Gastrocnemius medialis (tissue), 4 donors: ENCODE results near the gene PLEKHA1. TPM values are rescaled to one million over a fixed set of nuclear protein-coding genes. Genes with fewer than 3 reads are reported as not detected.
A peak's percentile ranks its signal among the peaks of the same experiment; 100 is the strongest.

ENCODE experiments used
- ATAC-seq, 2 donors: fragments of 150-250 bp; one replicate each; pipeline ENCODE4 v1.9.1; 2016
- DNase-seq, 2 donors: peaks; one replicate each; pipeline ENCODE4 v3.0.0-alpha.2; 2019
- H3K27ac ChIP-seq, 4 donors: fragments of 200-600 bp; sonication (generic); 1 replicate in 1 of 4; 2 replicates in 3 of 4; pipeline ENCODE4 v1.5.1; 2016 to 2018; ENCODE audit warnings: mild to moderate bottlenecking in 2 of 4, moderate library complexity in 1 of 4
- H3K27me3 ChIP-seq, 3 donors: fragments of 200-600 bp; sonication (generic) in 2 of 3; 1 replicate in 1 of 3; 2 replicates in 2 of 3; pipeline versions ENCODE4 v1.5.1 to v1.6.0; 2016 to 2019; ENCODE audit warnings: mild to moderate bottlenecking in 1 of 3, moderate library complexity in 1 of 3
- H3K36me3 ChIP-seq, 2 donors: fragments of 200-600 bp; sonication (generic) in 1 of 2; one replicate each; pipeline ENCODE4 v1.5.1; 2017 to 2018
- H3K4me1 ChIP-seq, 2 donors: fragments of 200-600 bp; sonication (generic) in 1 of 2; one replicate each; pipeline ENCODE4 v1.5.1; 2016 to 2017; ENCODE audit warnings: mild to moderate bottlenecking in 2 of 2
- H3K4me3 ChIP-seq, 4 donors: fragments of 200-600 bp; sonication (generic) in 3 of 4; 1 replicate in 1 of 4; 2 replicates in 3 of 4; pipeline ENCODE4 v1.5.1; 2016 to 2019; ENCODE audit warnings: mild to moderate bottlenecking in 2 of 4
- H3K9me3 ChIP-seq, 3 donors: fragments of 200-600 bp; sonication (generic) in 2 of 3; 1 replicate in 1 of 3; 2 replicates in 2 of 3; pipeline ENCODE4 v1.5.1; 2016 to 2019
- POLR2A ChIP-seq, 2 donors: fragments of 450-650 bp; IDR thresholded peaks; one replicate each; pipeline ENCODE4 v1.6.1; 2017; ENCODE audit warnings: antibody characterized with exemption in 2 of 2, mild to moderate bottlenecking in 2 of 2, moderate library complexity in 2 of 2
- in situ Hi-C, 4 donors: fragments of 200-750 bp; cut with MboI; loops; one replicate each; pipeline versions ENCODE4 v1.15.0 to v1.8.0; 2017; ENCODE audit warnings: low sequenced_read_pairs in 4 of 4
- intact Hi-C: fragments of 100-400 bp; cut with DNase I; formaldehyde crosslinking; loops from one replicate; pipeline ENCODE4 v1.15.1; 2023; ENCODE audit warnings: low total_unique reads
- total RNA-seq, 4 donors: library from RNA; depleted of rRNA; stranded (reverse); fragments of >200 nt; gene quantifications; one replicate each; pipeline versions ENCODE4 v1.1.0 to v1.2.3, GENCODE V29; 2016
- TF ChIP-seq, protein P1 (sequence below), 5 experiments: fragments of 450-650 bp in 3 of 5; fragments of 200-600 bp in 2 of 5; sonication (generic) in 2 of 5; IDR thresholded peaks in 4 of 5; conservative IDR thresholded peaks in 1 of 5; 1 replicate in 4 of 5; 2 replicates in 1 of 5; pipeline ENCODE4 v1.5.1; 2016 to 2019; ENCODE audit warnings: antibody characterized with exemption in 5 of 5, mild to moderate bottlenecking in 3 of 5, moderate library complexity in 3 of 5

Gene PLEKHA1
- 10 to 100 TPM; 33.7 to 54.0 (median 37.8) TPM for total RNA-seq

GRCh38 chr10:122374237-122374858 is at the start of gene PLEKHA1:
Gene PLEKHA1, plus strand, starts transcription at chr10:122374708. Its CDS starts 18,493 bp downstream, at chr10:122393201.
- ATAC-seq (peak; percentile 90 to 92), DNase-seq (peak; percentile 91 to 94)
- Histone ChIP-seq H3K27me3 (no peaks in the 10 kb centered on the region), H3K36me3 (no peaks in the 10 kb centered on the region), H3K27ac (peak within 1 kb of the TSS; percentile 82 to 99 (median 92)), H3K9me3 (no peaks in the 10 kb centered on the region), H3K4me1 (peaks cover 31 to 37% of the 10 kb centered on the region in 2 donors), H3K4me3 (peak within 1 kb of the TSS; percentile 64 to 96 (median 70))
- intact Hi-C loops (loop anchor here (2.0 to 10.0 kb wide), 2 partner anchors 230 to 780 kb away; partner anchors contain the start of gene BUB3), in situ Hi-C loops (no loop called here)
- peak; percentile 95 to 96 for TF ChIP-seq POLR2A (IDR thresholded peaks at IDR 0.05)
- TF ChIP-seq, protein P1, sequence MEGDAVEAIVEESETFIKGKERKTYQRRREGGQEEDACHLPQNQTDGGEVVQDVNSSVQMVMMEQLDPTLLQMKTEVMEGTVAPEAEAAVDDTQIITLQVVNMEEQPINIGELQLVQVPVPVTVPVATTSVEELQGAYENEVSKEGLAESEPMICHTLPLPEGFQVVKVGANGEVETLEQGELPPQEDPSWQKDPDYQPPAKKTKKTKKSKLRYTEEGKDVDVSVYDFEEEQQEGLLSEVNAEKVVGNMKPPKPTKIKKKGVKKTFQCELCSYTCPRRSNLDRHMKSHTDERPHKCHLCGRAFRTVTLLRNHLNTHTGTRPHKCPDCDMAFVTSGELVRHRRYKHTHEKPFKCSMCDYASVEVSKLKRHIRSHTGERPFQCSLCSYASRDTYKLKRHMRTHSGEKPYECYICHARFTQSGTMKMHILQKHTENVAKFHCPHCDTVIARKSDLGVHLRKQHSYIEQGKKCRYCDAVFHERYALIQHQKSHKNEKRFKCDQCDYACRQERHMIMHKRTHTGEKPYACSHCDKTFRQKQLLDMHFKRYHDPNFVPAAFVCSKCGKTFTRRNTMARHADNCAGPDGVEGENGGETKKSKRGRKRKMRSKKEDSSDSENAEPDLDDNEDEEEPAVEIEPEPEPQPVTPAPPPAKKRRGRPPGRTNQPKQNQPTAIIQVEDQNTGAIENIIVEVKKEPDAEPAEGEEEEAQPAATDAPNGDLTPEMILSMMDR (IDR thresholded peaks at IDR 0.05 in 4 of 5, conservative IDR thresholded peaks at IDR 0.05 in 1 of 5), result no peak

DNA sequence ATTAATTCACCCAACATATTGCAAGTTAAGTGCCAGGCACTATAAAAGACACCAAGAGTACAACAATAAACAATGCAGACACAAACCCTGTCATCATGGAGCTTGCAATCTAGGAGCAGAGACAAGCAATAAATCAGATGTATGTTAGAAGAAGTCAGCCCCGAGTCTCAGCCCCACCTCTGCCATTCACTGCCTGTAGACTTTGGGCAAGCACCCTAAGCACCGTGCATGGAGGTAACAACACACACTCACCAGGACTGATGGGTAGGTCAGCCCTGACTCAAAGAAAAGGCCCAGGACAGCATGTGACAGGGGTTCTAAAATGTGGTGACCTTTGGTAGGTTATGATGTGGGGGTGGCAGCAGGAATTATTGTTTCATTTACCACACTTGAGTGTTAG is 49.3 kb upstream of the PLEKHA1 start:
- no peak overlapping the region for H3K27ac ChIP-seq
- peaks cover 0 to 2% (median 0%) of the 10 kb centered on the region in 3 donors for H3K9me3 ChIP-seq
- in situ Hi-C loops, result no loop called here
- no peak for DNase-seq
- TF ChIP-seq, protein P1 (IDR thresholded peaks at IDR 0.05 in 4 of 5, conservative IDR thresholded peaks at IDR 0.05 in 1 of 5), result no peak
- no peak for TF ChIP-seq POLR2A (IDR thresholded peaks at IDR 0.05)
- no peaks in the 10 kb centered on the region for H3K27me3 ChIP-seq
- H3K36me3 ChIP-seq, result no peaks in the 10 kb centered on the region
- intact Hi-C loops, result no loop called here
- no peak overlapping the region for H3K4me3 ChIP-seq
- ATAC-seq, result no peak
- no peaks in the 10 kb centered on the region for H3K4me1 ChIP-seq

GRCh38 chr10:122326385-122326784 is 48.1 kb upstream of the PLEKHA1 start:
- TF ChIP-seq, protein P1 (IDR thresholded peaks at IDR 0.05 in 4 of 5, conservative IDR thresholded peaks at IDR 0.05 in 1 of 5), result no peak
- no peak for TF ChIP-seq POLR2A (IDR thresholded peaks at IDR 0.05)
- Histone ChIP-seq H3K4me1 (no peaks in the 10 kb centered on the region), H3K27ac (no peak overlapping the region), H3K9me3 (no peaks in the 10 kb centered on the region), H3K27me3 (no peaks in the 10 kb centered on the region), H3K36me3 (no peaks in the 10 kb centered on the region), H3K4me3 (no peak overlapping the region)
- DNase-seq (no peak), ATAC-seq (no peak)
- in situ Hi-C loops, result no loop called here
- intact Hi-C loops, result no loop called here

- Histone ChIP-seq H3K27ac (no peak overlapping the region), H3K4me3 (no peak overlapping the region), H3K36me3 (no peaks in the 10 kb centered on the region), H3K4me1 (no peaks in the 10 kb centered on the region), H3K27me3 (no peaks in the 10 kb centered on the region), H3K9me3 (no peaks in the 10 kb centered on the region)
- TF ChIP-seq, protein P1 (IDR thresholded peaks at IDR 0.05 in 4 of 5, conservative IDR thresholded peaks at IDR 0.05 in 1 of 5), result no peak
- TF ChIP-seq POLR2A (IDR thresholded peaks at IDR 0.05), result no peak
- ATAC-seq (no peak), DNase-seq (no peak)
- in situ Hi-C loops, result no loop called here
- intact Hi-C loops, result no loop called here
Measured at GRCh38 chr10:122326806-122327205, 47.7 kb upstream of the PLEKHA1 start.
